ENCODE measurements around the gene ACTR3C.
A peak's percentile ranks its signal among the peaks of the same experiment; 100 is the strongest.

Gene ACTR3C

DNA sequence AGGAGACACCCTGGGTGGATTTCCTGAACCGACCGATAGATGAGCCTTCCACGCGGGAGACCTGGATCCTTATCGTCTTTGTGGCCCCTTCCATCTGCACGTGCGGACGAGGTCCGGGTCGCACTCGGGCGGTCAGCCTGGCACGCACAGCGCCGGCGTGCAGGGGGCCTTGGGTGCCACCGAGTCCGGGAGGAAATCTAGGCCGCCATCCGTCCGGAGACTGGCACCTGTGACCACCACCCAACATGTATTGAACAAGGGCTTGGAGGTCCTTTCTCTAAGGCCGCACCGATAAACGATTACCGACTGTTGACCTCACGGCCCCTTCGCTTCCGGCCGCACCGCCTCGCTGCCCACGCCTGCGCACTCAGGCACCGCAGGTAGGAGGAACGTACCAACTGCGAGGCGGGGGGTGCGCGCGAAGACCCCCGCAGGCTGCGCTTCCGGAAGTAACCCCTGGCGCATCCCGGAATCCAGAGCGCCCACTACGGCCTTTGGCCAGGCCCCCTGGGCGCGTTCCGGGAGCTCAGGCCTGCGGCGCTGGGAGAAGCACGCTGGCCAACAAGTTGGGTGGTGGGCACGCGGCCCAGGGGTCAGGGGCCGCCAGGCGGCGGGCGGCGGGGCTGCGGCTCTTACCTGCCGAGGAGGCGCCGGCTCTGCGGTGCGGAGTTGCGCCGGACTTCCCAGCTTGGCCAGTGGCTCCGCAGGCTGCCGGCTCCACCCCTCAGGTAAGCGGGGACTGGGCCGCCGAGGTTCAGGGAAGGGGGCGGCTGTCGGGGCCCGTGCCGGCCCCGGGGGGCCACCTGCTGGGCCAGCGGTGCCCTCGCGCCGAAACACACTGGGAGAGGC lies at the start of gene ACTR3C, which contains the start of gene LRRC61:
Gene ACTR3C (minus strand): TSS at position 713 of the 849 bp plus-strand sequence. CDS start 28,249 bp downstream, outside the sequence.
Gene LRRC61 (plus strand): TSS at position 523 of the 849 bp plus-strand sequence. CDS start 13,507 bp downstream, outside the sequence.
- DNase-seq: no peak

DNA sequence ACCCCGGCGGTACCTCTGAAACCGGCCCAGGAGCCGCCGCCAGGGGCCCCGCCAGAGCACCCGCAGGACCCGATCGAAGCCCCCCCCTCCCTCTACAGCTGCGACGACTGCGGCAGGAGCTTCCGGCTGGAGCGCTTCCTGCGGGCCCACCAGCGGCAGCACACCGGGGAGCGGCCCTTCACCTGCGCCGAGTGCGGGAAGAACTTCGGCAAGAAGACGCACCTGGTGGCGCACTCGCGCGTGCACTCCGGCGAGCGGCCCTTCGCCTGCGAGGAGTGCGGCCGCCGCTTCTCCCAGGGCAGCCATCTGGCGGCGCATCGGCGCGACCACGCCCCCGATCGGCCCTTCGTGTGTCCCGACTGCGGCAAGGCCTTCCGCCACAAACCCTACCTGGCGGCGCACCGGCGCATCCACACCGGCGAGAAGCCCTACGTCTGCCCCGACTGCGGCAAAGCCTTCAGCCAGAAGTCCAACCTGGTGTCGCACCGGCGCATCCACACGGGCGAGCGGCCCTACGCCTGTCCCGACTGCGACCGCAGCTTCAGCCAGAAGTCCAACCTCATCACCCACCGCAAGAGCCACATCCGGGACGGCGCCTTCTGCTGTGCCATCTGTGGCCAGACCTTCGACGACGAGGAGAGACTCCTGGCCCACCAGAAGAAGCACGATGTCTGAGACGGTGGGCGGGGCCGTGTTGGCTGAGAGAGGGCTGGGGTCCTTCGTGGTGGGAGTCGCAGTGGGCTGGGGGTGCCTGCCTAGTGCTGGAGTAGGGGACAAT lies 49.1 kb upstream of the ACTR3C start:
- DNase-seq: no peak

DNA sequence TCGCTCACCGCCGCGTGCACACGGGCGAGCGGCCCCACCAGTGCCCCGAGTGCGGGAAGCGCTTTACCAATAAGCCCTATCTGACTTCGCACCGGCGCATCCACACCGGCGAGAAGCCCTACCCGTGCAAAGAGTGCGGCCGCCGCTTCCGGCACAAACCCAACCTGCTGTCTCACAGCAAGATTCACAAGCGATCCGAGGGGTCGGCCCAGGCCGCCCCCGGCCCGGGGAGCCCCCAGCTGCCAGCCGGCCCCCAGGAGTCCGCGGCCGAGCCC lies 48.6 kb upstream of the ACTR3C start:
- no peak for DNase-seq

DNA sequence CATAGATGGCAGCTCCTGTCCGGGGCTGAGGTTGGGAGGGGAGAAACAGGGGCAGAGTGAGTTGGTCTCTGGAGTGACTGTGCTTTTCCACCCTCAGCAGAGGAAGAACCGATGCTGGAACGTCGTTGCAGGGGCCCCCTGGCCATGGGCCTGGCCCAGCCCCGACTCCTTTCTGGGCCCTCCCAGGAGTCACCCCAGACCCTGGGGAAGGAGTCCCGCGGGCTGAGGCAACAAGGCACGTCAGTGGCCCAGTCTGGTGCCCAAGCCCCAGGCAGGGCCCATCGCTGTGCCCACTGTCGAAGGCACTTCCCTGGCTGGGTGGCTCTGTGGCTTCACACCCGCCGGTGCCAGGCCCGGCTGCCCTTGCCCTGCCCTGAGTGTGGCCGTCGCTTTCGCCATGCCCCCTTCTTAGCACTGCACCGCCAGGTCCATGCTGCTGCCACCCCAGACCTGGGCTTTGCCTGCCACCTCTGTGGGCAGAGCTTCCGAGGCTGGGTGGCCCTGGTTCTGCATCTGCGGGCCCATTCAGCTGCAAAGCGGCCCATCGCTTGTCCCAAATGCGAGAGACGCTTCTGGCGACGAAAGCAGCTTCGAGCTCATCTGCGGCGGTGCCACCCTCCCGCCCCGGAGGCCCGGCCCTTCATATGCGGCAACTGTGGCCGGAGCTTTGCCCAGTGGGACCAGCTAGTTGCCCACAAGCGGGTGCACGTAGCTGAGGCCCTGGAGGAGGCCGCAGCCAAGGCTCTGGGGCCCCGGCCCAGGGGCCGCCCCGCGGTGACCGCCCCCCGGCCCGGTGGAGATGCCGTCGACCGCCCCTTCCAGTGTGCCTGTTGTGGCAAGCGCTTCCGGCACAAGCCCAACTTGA lies 48.0 kb upstream of the ACTR3C start:
- no peak for DNase-seq

DNA sequence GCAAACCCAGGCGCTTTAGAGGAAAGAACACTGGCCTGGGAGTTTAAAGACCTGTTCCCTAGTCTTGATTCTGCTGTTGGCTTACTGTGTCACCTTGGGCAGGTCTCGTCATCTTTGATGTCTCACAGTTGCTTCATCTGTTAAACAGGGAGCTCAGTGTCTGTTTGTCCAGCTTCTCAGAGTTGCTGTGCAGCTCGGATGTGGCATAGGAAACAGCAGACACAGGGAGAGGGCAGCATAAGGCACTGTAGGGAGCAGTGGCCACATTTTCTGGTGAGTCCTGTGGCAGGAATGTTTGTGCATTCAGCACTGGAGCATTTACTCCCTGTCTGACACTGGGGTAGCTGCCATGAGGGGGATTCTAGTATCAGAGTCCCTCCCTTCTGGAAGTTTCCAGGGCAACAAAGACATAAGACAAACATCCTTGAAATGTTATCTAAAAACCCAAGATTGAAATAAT lies 47.3 kb upstream of the ACTR3C start:
- DNase-seq: no peak

DNA sequence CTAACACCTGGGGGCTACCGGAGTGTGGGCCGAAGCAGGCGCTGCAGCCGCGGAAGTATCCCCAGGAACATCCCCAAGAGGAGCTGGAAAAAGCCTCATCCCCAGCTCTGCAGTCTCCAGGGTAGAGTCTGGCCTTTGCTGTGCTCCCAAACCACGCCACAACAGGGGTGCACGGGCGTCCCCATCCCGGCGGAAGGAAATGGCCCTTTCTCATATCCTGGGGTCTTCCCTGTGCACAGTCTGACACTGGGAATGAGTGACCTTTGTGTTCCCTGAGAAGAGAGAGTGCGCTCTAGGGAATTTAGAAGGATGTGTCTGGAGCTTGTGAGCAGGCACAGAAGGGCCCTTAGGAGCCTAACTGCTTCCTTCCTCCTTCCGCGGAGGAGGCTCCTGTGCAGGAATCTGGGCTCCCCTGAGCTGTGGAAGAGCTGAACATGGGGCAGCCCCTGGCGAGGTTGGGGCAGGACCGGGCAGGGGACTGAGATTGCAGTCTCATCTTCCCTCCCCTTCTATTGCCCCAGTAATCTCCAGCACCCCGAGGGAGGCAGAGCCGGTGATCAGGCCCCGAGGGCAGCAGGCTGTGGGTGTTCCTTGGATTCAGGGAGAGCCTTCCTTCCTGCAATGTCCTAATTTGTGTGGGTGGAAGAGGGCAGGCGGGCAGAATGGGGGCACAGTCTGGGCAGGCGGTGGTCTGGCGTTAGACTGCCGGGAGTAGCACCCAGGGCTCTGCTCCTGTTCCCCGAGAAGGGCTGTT lies 46.6 kb upstream of the ACTR3C start:
- no peak for DNase-seq

DNA sequence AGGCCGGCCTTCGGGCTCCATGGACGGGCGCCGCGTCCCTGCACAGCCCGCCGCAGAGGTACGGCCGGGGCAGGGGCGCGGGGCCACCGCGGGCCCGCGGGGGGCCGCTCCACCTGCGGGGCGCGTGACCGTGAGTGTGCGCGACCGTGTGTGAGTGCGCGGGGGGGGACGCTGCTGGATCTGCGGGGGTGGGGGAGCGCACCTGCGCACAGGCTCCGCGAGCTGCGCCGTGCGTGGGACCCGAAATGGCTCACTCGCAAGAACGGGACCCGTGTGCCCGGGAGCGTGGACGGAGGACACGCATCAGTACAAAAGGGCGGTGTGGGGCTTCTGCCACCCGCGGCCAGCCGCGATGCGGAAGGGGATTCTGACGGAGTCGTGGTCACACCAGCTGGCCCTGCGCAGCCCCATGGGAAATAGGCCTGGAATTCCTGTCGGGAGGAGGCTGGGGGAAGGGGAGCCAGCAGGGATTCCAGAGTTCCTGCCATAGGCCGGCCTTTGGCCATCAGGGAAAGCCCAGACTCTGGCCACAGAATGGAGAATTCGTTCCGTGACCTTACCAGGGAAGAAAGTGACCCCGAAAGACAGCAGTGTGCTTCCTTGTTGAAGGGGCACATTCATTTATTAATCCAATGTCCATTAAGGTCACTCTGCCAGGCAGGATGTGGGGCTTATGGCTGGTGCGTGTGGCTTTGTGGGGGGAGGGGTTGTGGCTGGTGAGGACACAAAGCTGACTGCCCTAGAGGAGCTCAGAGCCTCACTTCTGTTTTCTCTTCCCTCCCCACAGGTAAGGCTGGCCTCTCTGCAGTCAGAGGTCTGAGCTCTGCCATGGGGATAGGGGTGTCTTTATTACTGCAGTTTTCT lies 45.8 kb upstream of the ACTR3C start:
- DNase-seq: no peak

DNA sequence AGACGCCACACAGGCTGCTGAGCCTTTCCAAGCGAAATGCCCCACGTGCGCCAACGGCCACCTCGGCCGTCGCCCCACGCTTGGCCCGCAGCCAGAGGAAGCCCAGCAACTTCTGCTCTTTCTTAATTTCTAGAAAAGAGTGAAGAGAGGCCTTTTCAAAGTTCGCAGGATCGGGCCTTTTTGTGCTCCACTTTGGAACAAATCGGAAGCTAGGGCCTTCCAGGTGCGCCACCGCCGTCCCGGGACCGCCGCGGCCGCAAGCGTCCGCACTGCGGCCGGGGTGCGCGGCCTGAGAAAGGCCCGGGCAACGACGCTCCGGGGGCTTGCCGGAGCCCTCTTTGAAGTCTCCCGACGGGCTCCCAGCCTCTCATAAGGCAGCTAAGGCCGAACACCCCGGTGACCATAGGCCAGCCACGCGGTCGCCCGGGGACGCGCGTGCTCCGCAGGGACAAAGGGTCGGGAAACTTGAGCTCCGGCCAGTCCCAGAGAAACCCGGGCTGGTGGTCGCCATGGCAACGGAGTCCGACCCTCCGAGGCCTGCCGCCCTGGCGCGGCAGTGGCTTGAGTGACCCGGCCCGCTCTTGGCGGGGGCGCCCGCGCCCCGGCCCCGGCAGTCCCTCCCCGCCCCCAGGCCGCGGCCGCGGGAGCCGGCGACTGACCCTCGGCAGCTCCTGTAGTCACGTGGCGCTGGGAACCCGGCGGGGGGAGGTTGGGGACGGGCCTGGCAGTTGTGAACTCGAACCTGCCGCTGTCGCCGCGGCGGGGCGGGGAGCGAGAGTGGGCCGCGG lies 44.9 kb upstream of the ACTR3C start, which contains the start of gene REPIN1:
Gene REPIN1 (plus strand): TSS at position 727 of the 788 bp plus-strand sequence. CDS start 890 bp downstream, outside the sequence.
- peak; percentile 46 for DNase-seq

DNA sequence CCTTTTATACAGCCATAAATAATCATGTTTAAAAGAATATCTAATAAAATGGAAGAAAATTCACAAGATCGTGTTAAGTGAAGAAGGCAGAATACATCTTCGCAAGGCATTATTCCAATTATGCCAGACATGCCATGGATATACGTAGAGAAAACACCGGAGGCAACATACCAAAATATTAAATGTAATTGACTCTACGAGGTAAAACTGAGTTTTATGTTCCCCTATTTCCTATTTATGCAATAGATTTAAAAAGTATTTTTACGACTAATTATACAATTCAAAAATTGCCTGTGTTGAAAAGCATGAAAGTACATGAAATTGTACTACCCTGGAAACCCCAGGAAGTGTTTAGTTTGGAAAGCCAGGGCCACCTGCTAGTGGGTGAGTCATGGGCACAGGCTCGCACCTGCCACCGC lies 44.3 kb upstream of the ACTR3C start:
- peak; percentile 84 for DNase-seq

DNA sequence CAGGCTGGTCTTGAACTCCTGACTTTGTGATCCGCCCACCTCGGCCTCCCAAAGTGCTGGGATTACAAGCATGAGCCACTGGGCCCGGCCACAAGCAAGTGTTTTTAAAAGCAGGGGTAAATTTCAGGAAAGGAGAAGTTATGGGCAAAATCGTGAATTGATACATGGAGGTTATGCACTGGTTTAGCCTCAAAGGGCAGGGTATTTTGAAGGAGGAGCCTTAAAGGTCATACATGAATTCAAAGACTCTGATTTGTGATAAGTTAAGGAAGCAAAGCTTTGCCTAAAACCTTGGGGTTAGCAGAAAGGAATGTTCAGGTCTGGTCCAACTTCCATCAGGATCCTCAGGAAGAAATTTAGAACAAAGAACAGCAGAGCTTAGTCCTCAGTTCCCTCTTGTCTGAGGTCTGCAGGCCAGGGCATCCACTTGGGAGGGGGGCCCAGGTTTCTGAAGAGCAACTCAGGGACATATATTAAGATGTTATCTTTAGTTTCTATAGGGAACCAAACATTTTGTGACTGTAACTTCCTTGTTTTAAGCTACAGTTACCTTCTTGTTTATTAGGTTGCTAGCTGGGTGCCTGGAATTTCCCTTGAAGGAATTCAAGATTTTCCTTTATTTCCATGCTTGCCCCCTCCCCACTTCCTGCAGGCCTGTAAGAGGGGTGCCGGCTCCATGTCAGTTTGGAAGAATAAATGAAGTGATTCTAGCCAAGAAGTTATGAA lies 42.5 kb upstream of the ACTR3C start:
- DNase-seq: no peak

DNA sequence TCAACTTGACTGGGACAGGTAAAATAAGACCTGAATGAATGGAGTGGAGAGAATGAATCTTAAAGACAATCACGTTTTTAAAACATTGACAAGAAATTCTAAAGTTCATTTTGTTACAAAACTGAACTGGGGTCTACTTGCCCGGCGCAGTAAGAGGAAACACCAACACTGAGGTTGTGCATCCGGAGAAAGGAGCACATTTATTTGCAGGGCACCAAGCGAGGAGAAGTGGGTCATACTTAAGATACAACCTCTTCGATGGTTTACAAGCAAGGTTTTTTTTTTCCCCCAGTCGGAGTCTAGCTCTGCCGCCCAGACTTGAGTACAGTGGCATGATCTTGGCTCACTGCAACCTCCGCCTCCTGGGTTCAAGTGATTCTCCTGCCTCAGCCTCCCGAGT lies 41.8 kb upstream of the ACTR3C start:
- no peak for DNase-seq

DNA sequence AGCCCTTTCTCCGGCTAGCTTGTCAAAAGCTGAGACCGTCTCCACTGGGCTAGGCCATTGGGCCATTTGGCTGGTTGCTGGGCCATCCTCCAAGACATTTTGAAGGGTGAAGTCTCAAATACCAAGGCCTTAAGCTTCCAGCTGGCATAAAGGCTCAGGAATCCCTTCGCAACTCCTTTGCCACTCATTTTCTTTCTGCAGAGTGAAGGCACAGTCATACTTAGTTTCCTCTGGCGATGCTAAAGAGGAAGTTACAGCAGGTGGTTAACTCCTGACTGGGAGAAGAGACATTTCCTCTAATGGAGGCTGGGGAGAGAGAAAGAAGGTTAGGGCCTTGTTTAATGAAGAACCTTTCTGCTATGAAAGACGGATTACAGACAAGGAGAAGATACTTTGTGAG lies 40.5 kb upstream of the ACTR3C start:
- no peak for DNase-seq

DNA sequence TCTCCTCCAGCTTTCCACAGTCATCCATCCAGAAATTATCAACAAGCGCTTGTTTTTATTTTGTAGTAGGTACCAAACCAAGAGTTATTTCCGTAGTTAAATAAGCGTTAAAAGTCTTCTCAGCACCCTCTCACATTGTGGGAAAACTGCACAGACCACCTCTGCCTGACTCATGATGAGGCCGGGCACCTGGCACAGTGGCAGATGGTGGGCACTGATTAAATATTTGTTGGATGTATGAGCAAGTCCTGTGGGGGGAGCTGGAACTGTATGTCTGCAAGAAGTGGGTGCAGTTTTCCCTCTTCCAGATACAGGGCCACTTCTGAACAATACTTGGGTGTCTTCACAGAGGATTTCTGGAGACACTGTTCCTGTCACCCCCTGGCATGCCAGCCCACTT lies 40.0 kb upstream of the ACTR3C start:
- DNase-seq: peak; percentile 64

DNA sequence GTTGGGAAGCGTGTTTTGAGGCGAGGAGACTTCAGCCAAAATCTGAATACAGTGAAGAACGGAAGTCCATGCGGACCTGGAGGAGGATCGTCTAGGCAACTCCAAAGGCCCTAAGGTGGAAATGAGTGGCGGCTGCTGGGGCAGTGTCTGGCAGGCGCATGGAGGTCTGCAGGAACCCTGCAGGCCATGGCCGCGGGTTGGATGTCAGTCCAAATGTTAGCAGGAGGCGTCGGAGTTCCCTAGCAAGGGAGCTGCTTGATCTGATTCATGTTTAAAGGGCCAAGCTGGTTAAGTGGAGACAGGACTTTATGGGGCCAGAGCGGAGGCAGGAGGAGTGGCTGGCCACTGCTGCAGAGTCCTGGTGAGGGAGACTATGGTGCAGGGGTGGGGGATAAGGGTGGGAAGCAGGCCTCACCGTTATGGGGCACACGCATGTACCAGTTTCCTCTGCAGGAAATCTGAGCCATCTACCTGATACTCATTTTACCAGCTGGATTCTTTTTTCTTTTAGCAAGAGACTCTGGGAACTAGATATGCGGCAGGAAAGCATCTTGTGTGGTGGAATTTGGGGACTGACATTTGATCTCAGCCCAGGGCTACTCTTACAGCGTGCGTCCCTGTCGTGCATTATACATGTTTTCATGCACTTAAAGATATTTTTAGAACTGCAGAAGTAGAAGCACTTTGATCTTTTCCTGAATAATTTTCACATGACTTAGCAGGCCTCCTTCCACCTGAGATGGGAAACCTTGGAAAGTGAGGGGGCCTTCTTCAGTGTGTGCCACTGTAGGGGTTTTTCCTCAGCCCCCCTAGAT lies 38.7 kb upstream of the ACTR3C start:
- no peak for DNase-seq

DNA sequence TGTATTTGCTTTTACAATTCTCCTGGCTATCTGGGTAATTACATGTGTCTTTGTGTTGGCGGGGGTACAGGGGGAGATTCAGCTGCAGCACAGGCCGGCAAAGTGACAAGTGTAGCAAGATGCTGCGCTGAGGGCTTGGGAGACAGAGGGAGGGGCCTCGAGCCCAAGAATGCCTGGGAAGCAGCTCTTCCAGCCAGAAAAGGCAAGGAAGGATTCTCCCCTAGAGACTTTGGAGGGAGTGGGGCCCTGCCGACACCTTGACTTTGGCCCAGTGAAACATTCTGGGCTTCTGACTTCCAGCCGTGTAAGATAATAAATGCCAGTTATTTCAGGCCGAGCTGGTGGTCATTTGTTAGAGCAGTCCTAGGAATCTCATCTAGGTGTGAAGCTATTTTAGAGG lies 38.1 kb upstream of the ACTR3C start:
- no peak for DNase-seq

DNA sequence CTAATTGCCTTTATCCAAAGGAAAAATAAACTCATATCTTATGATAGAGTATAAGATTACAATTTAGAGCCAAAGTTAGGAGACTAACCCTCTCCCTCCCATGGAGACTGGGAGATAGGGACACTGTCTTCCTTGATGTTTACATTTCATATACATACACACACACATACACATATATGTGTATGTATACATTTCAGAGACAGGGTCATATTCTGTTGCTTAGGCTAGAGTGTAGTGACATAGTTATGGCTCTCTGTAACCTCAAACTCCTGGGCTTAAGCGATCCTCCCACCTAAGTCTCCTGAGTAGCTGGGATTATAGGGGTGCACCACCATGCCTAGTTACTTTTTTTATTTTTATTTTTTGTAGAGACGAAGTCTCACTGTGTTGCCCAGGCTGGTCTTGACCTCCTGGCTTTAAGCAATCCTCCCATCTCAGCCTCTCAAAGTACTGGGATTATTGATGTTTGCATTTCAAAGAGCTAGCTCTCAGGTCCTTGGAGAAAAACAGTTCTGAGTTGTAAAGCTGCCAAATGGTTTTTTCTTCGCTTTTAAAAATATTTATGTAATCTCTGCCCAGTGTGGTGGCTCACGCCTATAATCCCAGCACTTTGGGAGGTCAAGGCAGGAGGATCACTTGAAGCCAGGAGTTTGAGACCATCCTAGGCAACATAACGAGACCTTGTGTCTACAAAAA lies 37.2 kb upstream of the ACTR3C start:
- no peak for DNase-seq

DNA sequence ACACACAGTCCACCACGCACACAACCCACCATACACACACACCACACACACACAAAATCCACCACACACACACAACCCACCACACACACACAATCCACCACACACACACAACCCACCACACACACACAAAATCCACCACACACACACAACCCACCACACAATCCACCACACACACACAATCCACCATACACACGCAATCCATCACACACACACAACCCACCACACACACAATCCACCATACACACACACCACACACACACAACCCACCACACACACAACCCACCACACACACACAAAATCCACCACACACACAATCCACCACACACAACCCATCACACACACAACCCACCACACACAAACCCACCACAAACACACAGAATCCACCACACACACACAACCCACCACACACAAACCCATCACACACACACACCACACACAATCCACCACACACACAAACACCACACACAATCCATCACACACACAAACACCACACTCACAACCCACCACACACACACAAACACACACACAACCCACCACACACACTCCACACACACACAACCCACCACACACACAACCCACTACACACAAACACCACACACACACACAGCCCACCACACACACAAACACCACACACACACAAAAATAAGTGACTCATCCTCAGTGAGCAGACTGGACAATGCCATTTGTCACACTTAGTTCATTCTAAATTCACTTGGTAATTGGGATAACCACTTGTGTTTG lies 36.4 kb upstream of the ACTR3C start:
- no peak for DNase-seq

Data from DMS 273 treated with DMSO at 0.1 percent for 48 hours (cell line).